Panc1 (cell line): ENCODE results near the gene TEKT3. TPM values are rescaled to one million over a fixed set of nuclear protein-coding genes. Genes with fewer than 3 reads are reported as not detected.

Experiments used
- ATAC-seq: fragments of 200-7000 bp; cut with Tn5 transposase; 2 replicates; pipeline ENCODE4 v1.9.1; 2020; ENCODE audit warnings: mild to moderate bottlenecking, moderate library complexity
- BruUV-seq: library from RNA; stranded (reverse); fragments of 400-500 nt; replicated peaks from 2 replicates; lab custom pipeline; 2021; lab: Mats Ljungman, UMichigan
- CTCF ChIA-PET: fragments of 300-600 bp; sonication (Branson Sonifier 250); formaldehyde crosslinking; loops from one replicate; lab custom pipeline; 2022; ENCODE audit warnings: antibody characterized with exemption; lab: Charles Lee
- POLR2A ChIA-PET: fragments of 300-600 bp; sonication (Branson Sonifier 250); formaldehyde crosslinking; loops from one replicate; lab custom pipeline; 2022; ENCODE audit warnings: antibody characterized with exemption; lab: Charles Lee
- DNase-seq: peaks from one replicate; pipeline ENCODE4 v3.0.0-alpha.2; 2010; ENCODE audit warnings: low read depth, low spot score
- H3K27ac ChIP-seq: 2 replicates; pipeline ENCODE4 v1.5.1; 2011; ENCODE audit warnings: mild to moderate bottlenecking, low read length, inconsistent platforms
- H3K27me3 ChIP-seq: fragments of 200-500 bp; sonication (Bioruptor generic); 2 replicates; pipeline ENCODE4 v1.6.0; 2014; ENCODE audit warnings: low read length, inconsistent platforms; ENCODE audit not compliant: control insufficient read depth, insufficient read depth
- H3K36me3 ChIP-seq: fragments of 200-500 bp; sonication (Bioruptor generic); 2 replicates; pipeline ENCODE4 v1.5.1; 2014; ENCODE audit warnings: inconsistent platforms, mild to moderate bottlenecking, low read length, moderate library complexity; ENCODE audit not compliant: control insufficient read depth, insufficient read depth
- H3K4me1 ChIP-seq: 2 replicates; pipeline ENCODE4 v1.5.1; 2011; ENCODE audit warnings: inconsistent platforms, mild to moderate bottlenecking, low read length, moderate library complexity; ENCODE audit not compliant: control insufficient read depth, insufficient read depth
- H3K4me3 ChIP-seq, 2 experiments: 2 replicates each; pipeline ENCODE4 v1.5.1; 2011 to 2012; ENCODE audit warnings: low read depth in 2 of 2, low read length in 2 of 2, mild to moderate bottlenecking in 2 of 2, inconsistent platforms in 1 of 2, moderate library complexity in 1 of 2
- H3K9me3 ChIP-seq: fragments of 200-500 bp; sonication (Bioruptor generic); 2 replicates; pipeline ENCODE4 v1.5.1; 2014; ENCODE audit warnings: low read depth, mild to moderate bottlenecking, inconsistent platforms, low read length, moderate library complexity; ENCODE audit not compliant: control insufficient read depth, insufficient read depth
- CTCF ChIP-seq: fragments of 450-650 bp; IDR thresholded peaks from 2 replicates; pipeline ENCODE4 v1.5.1; 2017; ENCODE audit warnings: mild to moderate bottlenecking
- POLR2AphosphoS5 ChIP-seq: IDR thresholded peaks from 2 replicates; pipeline ENCODE4 v1.6.1; 2012; ENCODE audit warnings: mild to moderate bottlenecking, low read depth, low read length, moderate library complexity
- REST ChIP-seq, 2 experiments: IDR thresholded peaks; 2 replicates each; pipeline ENCODE4 v1.6.1; 2011 to 2012; ENCODE audit warnings: low read depth in 2 of 2, control low read depth in 1 of 2, low read length in 1 of 2, mild to moderate bottlenecking in 1 of 2, moderate library complexity in 1 of 2; ENCODE audit not compliant: insufficient read depth in 1 of 2
- SIN3A ChIP-seq: IDR thresholded peaks from 2 replicates; pipeline ENCODE4 v1.6.1; 2012; ENCODE audit warnings: low read depth, mild to moderate bottlenecking, low read length, moderate library complexity, borderline replicate concordance; ENCODE audit not compliant: insufficient read depth
- TCF7L2 ChIP-seq: IDR thresholded peaks from 2 replicates; pipeline ENCODE4 v1.6.1; 2011; ENCODE audit warnings: mild to moderate bottlenecking, low read depth, low read length, inconsistent platforms
- in situ Hi-C: cut with HindIII; loops from 2 replicates; pipeline ENCODE4 v1.10.0; 2016; ENCODE audit warnings: low sequenced_read_pairs, low pct_unique_long_range_greater_than_20kb
- intact Hi-C: fragments of 100-400 bp; cut with micrococcal nuclease; formaldehyde crosslinking; loops from one replicate; pipeline ENCODE4 v1.10.0; 2022; ENCODE audit not compliant: unreplicated experiment
- total RNA-seq: library from RNA; stranded (reverse); gene quantifications from one replicate; pipeline ENCODE4 v1.2.1, GENCODE V29; 2021; ENCODE audit not compliant: unreplicated experiment

TEKT3 gene
- total RNA-seq, 1 experiment from 2014 or later, result not detected

GRCh38 chr17:15303851-15304250, 37.5 kb downstream of the TEKT3 start:
- ChIA-PET POLR2A (no interaction called here), CTCF (no interaction called here)
- DNase-seq, result no peak
- Histone ChIP-seq H3K9me3 (no peaks in the 10 kb centered on the region), H3K4me3 (no peak overlapping the region), H3K27ac (no peak overlapping the region), H3K36me3 (no peaks in the 10 kb centered on the region), H3K27me3 (no peaks in the 10 kb centered on the region; the same call in 1 of the 2 replicates), H3K4me1 (no peaks in the 10 kb centered on the region)
- no peak for TF ChIP-seq REST (IDR thresholded peaks at IDR 0.05; ENCODE audit: insufficient read depth in 1 of 2, low read depth in 2 of 2, low read length in 1 of 2)
- TF ChIP-seq TCF7L2, result no peak
- no peak for TF ChIP-seq POLR2AphosphoS5
- TF ChIP-seq CTCF, result no peak
- no peak for TF ChIP-seq SIN3A
- no TSS peak for BruUV-seq
- intact Hi-C loops, result no loop called here
- in situ Hi-C loops, result no loop called here
- ATAC-seq, result no peak

- no peak for TF ChIP-seq SIN3A
- TF ChIP-seq REST (IDR thresholded peaks at IDR 0.05; ENCODE audit: insufficient read depth in 1 of 2, low read depth in 2 of 2, low read length in 1 of 2), result no peak
- TF ChIP-seq CTCF, result no peak
- TF ChIP-seq TCF7L2, result no peak
- no peak for TF ChIP-seq POLR2AphosphoS5
- CTCF ChIA-PET, result no interaction called here
- no peaks in the 10 kb centered on the region for H3K4me1 ChIP-seq
- in situ Hi-C loops (no loop called here), intact Hi-C loops (no loop called here)
- no peaks in the 10 kb centered on the region for H3K36me3 ChIP-seq
- H3K27ac ChIP-seq, result no peak overlapping the region
- ATAC-seq (no peak), DNase-seq (no peak)
- POLR2A ChIA-PET, result no interaction called here
- BruUV-seq, result no TSS peak
- no peaks in the 10 kb centered on the region; the same call in 1 of the 2 replicates for H3K27me3 ChIP-seq
- H3K4me3 ChIP-seq, result no peak overlapping the region
- no peaks in the 10 kb centered on the region for H3K9me3 ChIP-seq
Measured at GRCh38 chr17:15303268-15303667, 38.1 kb downstream of the TEKT3 start.
